Astrocyte (in vitro differentiated cells and primary cell): Measurements from ENCODE around the gene F8. TPM values are rescaled to one million over a fixed set of nuclear protein-coding genes. Genes with fewer than 3 reads are reported as not detected.

Experiments used
- DNase-seq: peaks from one replicate; pipeline ENCODE4 v3.0.0-alpha.2; 2010; ENCODE audit warnings: low read depth
- FAIRE-seq: peaks from 2 replicates; lab custom pipeline; 2011; peaks lifted over from hg19 to GRCh38; lab: Jason Lieb, UNC
- H2AFZ ChIP-seq: 2 replicates; pipeline ENCODE4 v1.6.0; 2012; ENCODE audit warnings: low read depth, low read length, inconsistent platforms
- H3K27ac ChIP-seq: 2 replicates; pipeline ENCODE4 v1.5.1; 2011; ENCODE audit warnings: low read depth, low read length, inconsistent platforms
- H3K27me3 ChIP-seq: 2 replicates; pipeline ENCODE4 v1.6.0; 2011; ENCODE audit warnings: low read length, inconsistent platforms; ENCODE audit not compliant: insufficient read depth
- H3K36me3 ChIP-seq: 2 replicates; pipeline ENCODE4 v1.5.1; 2011; ENCODE audit warnings: low read length, inconsistent platforms; ENCODE audit not compliant: insufficient read depth
- H3K4me1 ChIP-seq: 2 replicates; pipeline ENCODE4 v1.5.1; 2011; ENCODE audit warnings: low read length, inconsistent platforms; ENCODE audit not compliant: insufficient read depth
- H3K4me2 ChIP-seq: 2 replicates; pipeline ENCODE4 v1.6.0; 2012; ENCODE audit warnings: low read length, inconsistent platforms
- H3K4me3 ChIP-seq: 2 replicates; pipeline ENCODE4 v1.5.1; 2011; ENCODE audit warnings: low read depth, mild to moderate bottlenecking, low read length, inconsistent platforms; ENCODE audit not compliant: insufficient read depth
- H3K79me2 ChIP-seq: 2 replicates; pipeline ENCODE4 v1.6.0; 2012; ENCODE audit warnings: mild to moderate bottlenecking, low read length, inconsistent platforms; ENCODE audit not compliant: insufficient read depth
- H3K9ac ChIP-seq: 2 replicates; pipeline ENCODE4 v1.6.0; 2012; ENCODE audit warnings: mild to moderate bottlenecking, low read length, inconsistent platforms
- H3K9me3 ChIP-seq: 2 replicates; pipeline ENCODE4 v1.5.1; 2012; ENCODE audit warnings: low read depth, mild to moderate bottlenecking, low read length, inconsistent platforms; ENCODE audit not compliant: insufficient read depth
- H4K20me1 ChIP-seq: 2 replicates; pipeline ENCODE4 v1.6.0; 2012; ENCODE audit warnings: low read length, inconsistent platforms; ENCODE audit not compliant: insufficient read depth
- H3K27ac Mint-ChIP-seq: one replicate; pipeline ENCODE4 v1.8.0; 2021; ENCODE audit warnings: mild to moderate bottlenecking, mixed read lengths; ENCODE audit not compliant: unreplicated experiment
- H3K27me3 Mint-ChIP-seq: one replicate; pipeline ENCODE4 v1.8.0; 2021; ENCODE audit warnings: low read depth, mixed read lengths; ENCODE audit not compliant: unreplicated experiment
- H3K36me3 Mint-ChIP-seq: one replicate; pipeline ENCODE4 v1.8.0; 2021; ENCODE audit warnings: low read depth, mixed read lengths; ENCODE audit not compliant: unreplicated experiment
- H3K4me1 Mint-ChIP-seq: one replicate; pipeline ENCODE4 v1.8.0; 2021; ENCODE audit warnings: low read depth, mixed read lengths; ENCODE audit not compliant: unreplicated experiment
- H3K4me3 Mint-ChIP-seq: one replicate; pipeline ENCODE4 v1.8.0; 2021; ENCODE audit warnings: mild to moderate bottlenecking, moderate library complexity, mixed read lengths; ENCODE audit not compliant: unreplicated experiment
- H3K9me3 Mint-ChIP-seq: one replicate; pipeline ENCODE4 v1.8.0; 2021; ENCODE audit warnings: mild to moderate bottlenecking, mixed read lengths; ENCODE audit not compliant: unreplicated experiment
- CTCF ChIP-seq: IDR thresholded peaks from 2 replicates; pipeline ENCODE4 v1.5.1; 2011; ENCODE audit warnings: low read depth, mild to moderate bottlenecking, inconsistent platforms, low read length, moderate library complexity; ENCODE audit not compliant: insufficient read depth
- EZH2 ChIP-seq: IDR thresholded peaks from 2 replicates; pipeline ENCODE4 v1.6.1; 2012; ENCODE audit warnings: mild to moderate bottlenecking, low read length, inconsistent platforms; ENCODE audit not compliant: insufficient read depth
- total RNA-seq: library from RNA; stranded (reverse); gene quantifications from 2 replicates; pipeline ENCODE4 v1.2.1, GENCODE V29; 2021

F8 gene
- total RNA-seq, 1 donor from 2014 or later, result 2.5 TPM

- Histone ChIP-seq H3K9ac (no peak overlapping the region), H3K36me3 (no peaks in the 10 kb centered on the region), H4K20me1 (no peaks in the 10 kb centered on the region), H3K4me2 (no peak overlapping the region), H3K27ac (no peak overlapping the region), H3K4me1 (no peaks in the 10 kb centered on the region), H3K27me3 (no peaks in the 10 kb centered on the region), H3K4me3 (no peak overlapping the region), H3K9me3 (no peaks in the 10 kb centered on the region), H3K79me2 (no peaks in the 10 kb centered on the region), H2AFZ (no peak overlapping the region)
- H3K4me3 Mint-ChIP-seq, result no peak overlapping the region
- no peaks in the 10 kb centered on the region for H3K36me3 Mint-ChIP-seq
- H3K9me3 Mint-ChIP-seq, result peaks cover 2% of the 10 kb centered on the region
- H3K27me3 Mint-ChIP-seq, result no peaks in the 10 kb centered on the region
- TF ChIP-seq CTCF (no peak), EZH2 (no peak)
- FAIRE-seq (no peak), DNase-seq (no peak)
- H3K27ac Mint-ChIP-seq, result no peak overlapping the region
- H3K4me1 Mint-ChIP-seq, result no peaks in the 10 kb centered on the region
Observed at GRCh38 chrX:154836163-154836562, 186.4 kb downstream of the F8 start.

GRCh38 chrX:154834562-154834961 is 188.0 kb downstream of the F8 start, which contains the start of gene SMIM9:
SMIM9 (minus strand) TSS chrX:154834662; CDS start chrX:154830856, 3,806 bp downstream.
- Mint-ChIP-seq H3K9me3 (no peaks in the 10 kb centered on the region), H3K27ac (no peak within 1 kb of the TSS), H3K27me3 (no peaks in the 10 kb centered on the region), H3K4me1 (no peaks in the 10 kb centered on the region), H3K36me3 (no peaks in the 10 kb centered on the region), H3K4me3 (no peak within 1 kb of the TSS)
- no peaks in the 10 kb centered on the region for H3K36me3 ChIP-seq
- no peak within 1 kb of the TSS for H3K4me2 ChIP-seq
- no peak for FAIRE-seq
- no peaks in the 10 kb centered on the region for H3K79me2 ChIP-seq
- no peak within 1 kb of the TSS for H2AFZ ChIP-seq
- no peak for TF ChIP-seq CTCF
- no peak for TF ChIP-seq EZH2
- no peak within 1 kb of the TSS for H3K4me3 ChIP-seq
- no peaks in the 10 kb centered on the region for H3K27me3 ChIP-seq
- no peaks in the 10 kb centered on the region for H4K20me1 ChIP-seq
- H3K27ac ChIP-seq, result no peak within 1 kb of the TSS
- no peak within 1 kb of the TSS for H3K9ac ChIP-seq
- no peaks in the 10 kb centered on the region for H3K4me1 ChIP-seq
- no peaks in the 10 kb centered on the region for H3K9me3 ChIP-seq
- DNase-seq, result no peak

GRCh38 chrX:154833746-154834274 is 188.7 kb downstream of the F8 start:
- TF ChIP-seq CTCF (no peak), EZH2 (no peak)
- Histone ChIP-seq H3K27me3 (no peaks in the 10 kb centered on the region), H2AFZ (no peak overlapping the region), H3K27ac (no peak overlapping the region), H3K4me1 (no peaks in the 10 kb centered on the region), H4K20me1 (no peaks in the 10 kb centered on the region), H3K9me3 (no peaks in the 10 kb centered on the region), H3K79me2 (no peaks in the 10 kb centered on the region), H3K36me3 (no peaks in the 10 kb centered on the region), H3K9ac (no peak overlapping the region), H3K4me3 (no peak overlapping the region), H3K4me2 (no peak overlapping the region)
- H3K4me3 Mint-ChIP-seq, result no peak overlapping the region
- no peak overlapping the region for H3K27ac Mint-ChIP-seq
- no peaks in the 10 kb centered on the region for H3K4me1 Mint-ChIP-seq
- FAIRE-seq, result peak; percentile 20
- H3K9me3 Mint-ChIP-seq, result no peaks in the 10 kb centered on the region
- DNase-seq, result no peak
- H3K27me3 Mint-ChIP-seq, result no peaks in the 10 kb centered on the region
- no peaks in the 10 kb centered on the region for H3K36me3 Mint-ChIP-seq
